Measurements from ENCODE around the gene CCR1.

GRCh38 chr3:46252980-46253379 is 44.9 kb upstream of the CCR1 start:
- TF ChIP-seq MAX (IDR thresholded peaks at IDR 0.05; ENCODE audit: low read depth): no peak
- no peak for TF ChIP-seq REST (IDR thresholded peaks at IDR 0.05; ENCODE audit: low read depth, low read length)
- no peak for TF ChIP-seq NRF1 (IDR thresholded peaks at IDR 0.05; ENCODE audit: low read depth, low read length)
- TF ChIP-seq RFX5 (IDR thresholded peaks at IDR 0.05; ENCODE audit: low read length): no peak
- no peak for TF ChIP-seq CTCF (IDR thresholded peaks at IDR 0.05)
- no peak for TF ChIP-seq USF2 (IDR thresholded peaks at IDR 0.05; ENCODE audit: borderline replicate concordance, low read depth, low read length)

All from SK-N-SH (cell line).